Fibroblast of upper back skin (primary cell): ENCODE measurements around the gene CXCL5.
A peak's percentile ranks its signal among the peaks of the same experiment; 100 is the strongest.
"Not testable (repeated sequence)": the region's sequence is repeated elsewhere in the genome, so short reads cannot be mapped to it uniquely, and the experiment has no call there.

Source experiments
- DNase-seq: peaks from one replicate; pipeline ENCODE4 v3.0.0-alpha.2; 2013

Gene CXCL5

DNA sequence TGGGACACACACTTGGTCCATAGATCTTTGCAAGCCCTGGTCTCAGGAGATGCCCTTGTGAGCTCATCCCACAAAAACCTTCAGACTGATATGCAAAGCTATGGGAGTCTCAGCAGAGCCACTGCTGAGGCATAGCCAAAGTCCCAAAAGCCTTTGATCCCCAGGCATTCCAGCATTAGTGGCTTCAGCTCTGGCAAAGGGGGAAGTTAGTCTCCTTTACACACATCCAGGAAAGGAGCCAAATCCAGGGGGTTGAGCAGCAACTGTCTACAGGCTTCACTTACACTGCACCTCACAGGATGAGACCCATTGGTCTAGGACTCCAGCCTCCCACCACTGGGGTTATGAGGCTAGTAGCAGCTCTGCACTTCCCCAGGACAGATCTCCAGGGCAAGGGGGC is 30.6 kb downstream of the CXCL5 start:
- DNase-seq: peak; percentile 36

DNA sequence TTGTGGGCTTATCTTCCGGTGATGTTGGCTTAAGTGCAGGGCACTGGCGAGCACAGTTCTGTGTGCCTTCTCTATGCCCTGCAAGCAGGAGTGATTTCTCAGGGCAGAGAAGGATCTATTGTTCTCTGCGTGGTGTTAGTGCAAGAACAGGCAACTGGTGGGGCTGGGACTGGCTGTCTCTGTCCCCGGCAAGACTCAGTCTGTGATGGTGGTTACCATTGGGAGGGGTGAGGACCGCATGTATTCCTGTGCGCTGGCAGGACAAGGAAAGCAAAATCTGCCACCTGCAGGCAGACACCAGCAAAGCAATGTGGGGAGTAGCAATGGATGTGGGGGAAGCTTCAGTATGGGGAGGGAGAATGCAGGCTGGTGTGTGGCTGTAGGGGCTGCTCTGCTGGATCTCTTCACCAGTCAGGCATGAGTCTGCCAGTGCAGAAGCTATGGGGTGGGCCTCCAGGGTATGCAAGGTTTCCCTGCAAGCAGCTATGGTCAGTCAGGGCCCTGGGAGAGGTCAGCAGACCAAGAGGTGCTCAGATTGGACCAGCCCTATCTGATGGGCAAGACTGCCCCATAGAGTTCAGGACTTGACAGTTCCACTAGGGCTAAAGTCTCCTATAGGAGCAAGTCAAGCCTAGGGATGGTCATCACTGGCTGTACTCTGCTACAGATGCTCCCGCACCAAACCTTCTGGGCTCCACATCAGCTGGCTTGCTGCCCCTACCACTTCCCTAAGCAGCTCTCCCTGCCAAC is 33.4 kb downstream of the CXCL5 start:
- DNase-seq: no peak

DNA sequence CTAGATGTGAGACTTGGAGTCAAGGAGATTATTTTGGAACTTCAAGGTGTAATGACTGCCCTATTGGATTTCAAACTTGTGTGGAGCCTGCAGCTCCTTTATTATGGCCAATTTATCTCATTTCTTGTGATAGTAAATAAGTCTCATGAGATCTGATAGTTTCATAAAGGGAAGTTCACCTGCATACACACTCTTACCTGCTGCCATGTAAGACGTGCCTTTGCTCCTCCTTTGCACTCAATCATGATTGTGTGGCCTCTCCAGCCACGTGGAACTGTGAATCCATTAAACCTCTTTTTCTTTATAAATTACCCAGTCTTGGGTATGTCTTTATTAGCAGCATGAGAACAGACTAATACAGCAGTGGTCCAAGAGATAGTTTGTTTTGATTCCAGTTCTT is 35.8 kb downstream of the CXCL5 start:
- DNase-seq: no peak

DNA sequence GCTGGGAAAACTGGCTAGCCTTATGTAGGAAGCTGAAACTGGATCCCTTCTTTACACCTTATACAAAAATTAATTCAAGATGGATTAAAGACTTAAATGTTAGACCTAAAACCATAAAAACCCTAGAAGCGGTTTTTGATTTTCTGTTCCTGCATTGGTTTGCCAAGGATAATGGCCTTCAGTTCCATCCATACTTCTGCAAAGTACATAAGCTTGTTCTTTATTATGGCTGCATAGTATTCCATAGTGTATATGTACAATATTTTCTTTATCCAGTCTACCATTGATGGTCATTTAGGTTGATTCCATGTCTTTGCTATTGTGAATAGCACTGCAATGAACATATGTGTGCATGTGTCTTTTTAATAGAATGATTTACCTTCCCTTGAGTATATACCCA is 39.4 kb downstream of the CXCL5 start:
- DNase-seq: not testable (repeated sequence)

- no peak for DNase-seq
Measured at GRCh38 chr4:73952352-73952751, 46.1 kb downstream of the CXCL5 start.

GRCh38 chr4:73950376-73950920 is 48.0 kb downstream of the CXCL5 start:
- DNase-seq: not testable (repeated sequence)

GRCh38 chr4:73948990-73949706 is 49.3 kb downstream of the CXCL5 start:
- DNase-seq: no peak

GRCh38 chr4:73948291-73948690 is 50.2 kb downstream of the CXCL5 start:
- DNase-seq: no peak

DNA sequence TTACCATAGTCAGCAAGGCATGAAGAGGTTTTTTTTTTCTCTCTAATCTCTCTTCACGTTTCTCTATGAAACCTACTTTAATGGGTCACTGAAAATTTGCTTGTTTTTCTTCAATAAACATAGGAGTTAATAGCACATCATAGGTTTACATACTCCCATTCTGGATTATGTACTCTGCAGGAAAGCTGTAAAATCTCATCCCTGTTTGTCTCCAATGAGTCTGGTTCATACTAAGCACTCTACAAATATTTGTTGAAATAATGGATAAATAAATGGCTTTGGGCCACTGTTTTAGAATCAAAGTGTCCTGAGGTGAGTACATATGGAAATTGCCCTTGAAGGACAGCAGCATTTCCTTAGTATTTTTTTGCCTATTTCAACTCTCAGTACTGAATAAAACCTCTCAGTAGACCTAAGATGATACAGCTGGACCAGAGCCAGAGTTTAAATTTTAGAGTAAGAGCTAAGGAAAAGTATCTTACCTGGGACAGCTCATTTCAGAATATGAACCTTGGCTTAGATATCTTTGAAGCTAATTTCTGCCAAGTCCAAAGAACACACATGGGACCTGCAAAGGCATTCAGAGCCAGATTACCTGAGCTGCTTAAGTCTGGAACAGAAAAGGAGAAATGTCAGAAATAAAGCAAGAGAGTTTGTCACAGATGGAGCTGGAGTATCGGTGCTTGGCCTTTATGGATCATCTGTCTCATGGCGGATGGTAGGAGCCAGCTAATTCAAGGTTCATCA is 51.1 kb downstream of the CXCL5 start:
- DNase-seq: no peak

GRCh38 chr4:73945674-73946449 is 52.6 kb downstream of the CXCL5 start:
- DNase-seq: no peak
